Activated naive CD4-positive, alpha-beta T cell treated with Interleukin-2 at 50 U/mL for 16 hours (primary cell): ENCODE measurements around the gene PTPRR.

Source experiments
- DNase-seq: peaks from one replicate; pipeline ENCODE4 v3.0.0-alpha.2; 2020

The PTPRR gene

DNA sequence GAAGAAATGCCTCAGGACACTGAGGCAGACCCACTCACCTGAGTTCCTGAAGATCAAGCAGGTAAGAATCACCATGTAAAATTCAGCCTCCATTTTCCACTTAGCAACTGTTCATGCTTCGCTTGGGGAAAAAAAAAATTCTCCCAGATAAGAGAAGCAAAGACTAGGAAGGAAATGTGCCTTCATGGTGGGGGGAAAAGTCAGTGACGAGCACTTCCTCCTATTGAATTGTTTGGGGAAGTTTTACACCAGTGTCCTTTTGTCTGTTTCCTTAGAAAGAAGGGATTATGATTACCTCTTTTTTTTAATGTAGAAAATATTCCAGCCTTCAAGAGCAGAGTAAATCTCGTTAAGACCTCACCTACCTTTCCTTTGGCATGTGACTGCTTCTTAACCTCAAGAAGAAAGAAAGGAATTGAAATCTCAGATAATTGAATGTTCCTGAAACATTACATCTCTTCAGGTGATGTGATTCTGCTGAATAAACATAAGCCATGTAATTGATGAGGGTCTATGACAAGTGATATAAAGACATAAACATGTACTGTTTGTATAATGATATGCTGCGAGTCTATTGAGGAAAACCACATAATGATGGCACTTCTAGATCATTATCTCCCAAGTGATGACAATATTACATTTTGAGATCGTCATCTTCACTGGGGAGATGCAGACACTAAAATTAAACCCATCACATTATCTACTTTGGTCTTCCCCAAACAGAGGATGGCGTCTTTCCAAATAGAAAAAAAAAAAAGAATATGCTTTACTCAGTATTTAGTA lies 283.0 kb downstream of the PTPRR start, which contains the start of gene PTPRB:
Gene PTPRB (minus strand): TSS at position 127 of the 783 bp plus-strand sequence. CDS start 34 bp downstream, at position 93.
- no peak for DNase-seq

- no peak for DNase-seq
These were observed 284.8 kb downstream of the PTPRR start for GRCh38 chr12:70635755-70636154.

- DNase-seq = no peak
These were observed 291.6 kb downstream of the PTPRR start for GRCh38 chr12:70628701-70629480.

DNA sequence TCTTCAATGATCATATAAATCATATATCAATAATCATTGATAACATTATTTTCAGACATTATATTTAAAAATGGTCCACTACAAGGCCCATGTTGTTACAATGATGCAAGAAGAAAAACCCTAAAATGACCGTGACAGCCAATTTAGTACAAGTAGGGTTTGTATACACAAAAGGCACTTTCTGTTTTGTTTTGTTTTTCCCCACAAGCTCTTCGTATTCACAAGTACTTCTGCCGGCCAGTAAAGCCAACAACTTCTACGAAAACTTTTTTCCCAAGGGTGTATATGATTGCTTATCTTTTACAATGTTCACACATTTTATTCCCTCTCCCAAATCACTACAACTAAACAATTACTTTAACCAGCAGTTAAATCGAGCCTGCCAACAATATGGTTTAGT lies 292.9 kb downstream of the PTPRR start:
- no peak for DNase-seq

- DNase-seq = no peak
These were observed 294.4 kb downstream of the PTPRR start for GRCh38 chr12:70626180-70626579.

GRCh38 chr12:70619471-70620152 lies 300.9 kb downstream of the PTPRR start:
- no peak for DNase-seq

DNA sequence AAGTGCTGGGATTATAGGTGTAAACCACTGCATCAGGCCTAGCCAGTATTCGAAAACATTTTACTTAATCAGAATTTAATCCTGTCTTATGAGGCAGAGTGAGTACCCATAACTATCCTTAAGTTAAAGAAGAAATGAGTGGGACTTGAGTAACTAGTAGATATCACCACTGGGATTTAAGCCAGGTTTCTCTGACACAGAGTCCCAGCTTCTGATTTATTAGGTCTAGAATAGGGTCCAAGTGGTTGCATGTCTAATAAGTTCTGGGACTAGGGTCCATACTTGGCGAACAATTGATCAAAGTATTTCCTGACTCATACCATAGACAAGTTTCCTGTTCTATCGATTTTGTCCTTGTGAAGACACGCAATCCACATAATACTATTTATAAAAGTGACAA lies 302.2 kb downstream of the PTPRR start:
- DNase-seq = no peak

- no peak for DNase-seq
These were observed 303.1 kb downstream of the PTPRR start for GRCh38 chr12:70617450-70617849.

DNA sequence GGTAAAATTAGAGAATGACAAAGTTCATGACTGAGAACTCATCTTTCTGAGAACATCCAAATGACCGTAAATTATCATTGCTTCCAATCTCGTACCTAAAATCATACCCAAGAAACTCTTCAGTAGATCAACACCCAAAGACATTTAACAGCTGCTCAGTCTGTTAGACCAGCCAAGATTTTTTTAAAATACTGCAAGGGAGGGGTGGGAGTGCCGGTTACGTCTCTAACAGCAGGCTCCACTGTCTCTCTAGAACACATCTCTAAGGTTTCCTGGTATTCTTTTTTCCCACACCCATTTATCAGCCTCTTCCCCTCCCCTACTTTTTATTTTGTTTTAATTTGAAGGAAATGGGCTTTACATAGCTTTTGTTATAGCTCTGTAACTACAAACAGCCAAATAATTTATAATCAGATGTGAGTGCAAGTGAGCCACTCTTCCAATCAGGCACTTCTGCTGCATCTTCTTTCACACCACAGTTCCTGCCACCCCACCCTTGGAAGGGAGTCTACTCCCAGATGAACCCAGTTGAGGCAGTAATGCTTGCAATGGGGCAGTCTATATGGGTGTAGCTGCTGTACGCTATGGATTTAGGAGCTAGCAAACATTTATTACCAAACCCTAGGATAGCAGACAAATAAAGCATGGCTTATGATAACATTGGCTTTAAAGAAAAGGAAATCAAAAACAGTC lies 305.2 kb downstream of the PTPRR start:
- no peak for DNase-seq

DNA sequence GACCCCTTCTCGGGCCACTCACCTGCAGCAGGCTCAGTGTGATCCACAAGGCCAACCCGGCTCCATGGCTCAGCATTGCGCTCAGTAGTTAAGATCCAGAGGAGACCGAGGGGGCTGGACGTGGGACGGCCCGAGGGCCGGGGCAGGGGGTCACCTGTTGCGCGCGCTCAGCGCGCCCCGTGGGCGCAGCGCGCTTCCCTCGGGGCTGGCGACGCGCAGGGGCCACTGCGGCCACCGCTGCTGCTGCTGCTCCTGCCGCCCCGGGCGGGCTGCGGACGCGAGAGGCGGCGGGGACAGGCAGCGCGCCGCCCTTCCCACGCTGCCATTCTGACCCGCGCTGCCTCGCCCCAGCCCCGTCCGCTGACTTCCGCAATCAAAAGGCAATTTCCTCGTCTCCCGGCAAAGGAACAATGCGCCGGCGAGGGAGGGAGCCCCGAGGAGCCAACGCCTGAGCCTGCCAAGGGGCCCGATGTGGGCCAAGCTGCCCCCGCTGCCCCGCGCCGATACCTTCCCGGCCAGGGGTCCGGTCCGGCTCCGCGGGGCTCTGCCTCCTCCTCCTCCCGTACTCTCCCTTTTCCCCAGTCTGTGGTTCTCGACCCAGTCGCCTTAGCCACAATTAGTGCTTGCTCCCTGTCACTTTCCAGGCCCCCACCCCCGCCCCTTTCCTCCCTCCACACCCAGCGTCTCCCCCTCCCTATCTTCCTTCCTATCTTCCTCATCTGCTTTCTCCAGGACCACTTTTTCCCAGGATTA lies 310.6 kb downstream of the PTPRR start:
- no peak for DNase-seq

DNA sequence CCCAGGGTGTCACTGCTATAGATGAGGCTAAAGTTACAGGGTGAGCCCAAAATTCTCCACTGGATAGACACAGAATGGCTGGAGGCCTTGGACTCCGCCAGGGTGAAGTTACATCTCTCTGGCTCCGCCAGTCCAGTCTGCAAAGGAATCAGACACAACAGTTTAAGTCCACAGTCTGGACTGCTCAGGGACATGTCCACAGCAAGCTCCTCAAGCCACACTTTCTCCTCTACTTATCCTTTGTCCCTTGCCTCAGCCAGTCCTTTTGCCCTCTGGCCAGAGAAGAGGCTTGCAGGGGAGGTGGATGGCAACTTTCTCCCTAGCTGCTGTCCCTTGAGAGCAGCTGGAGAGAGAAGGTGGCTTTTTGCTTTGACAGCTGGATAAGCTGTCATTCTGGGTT lies 311.3 kb downstream of the PTPRR start:
- DNase-seq = no peak

DNA sequence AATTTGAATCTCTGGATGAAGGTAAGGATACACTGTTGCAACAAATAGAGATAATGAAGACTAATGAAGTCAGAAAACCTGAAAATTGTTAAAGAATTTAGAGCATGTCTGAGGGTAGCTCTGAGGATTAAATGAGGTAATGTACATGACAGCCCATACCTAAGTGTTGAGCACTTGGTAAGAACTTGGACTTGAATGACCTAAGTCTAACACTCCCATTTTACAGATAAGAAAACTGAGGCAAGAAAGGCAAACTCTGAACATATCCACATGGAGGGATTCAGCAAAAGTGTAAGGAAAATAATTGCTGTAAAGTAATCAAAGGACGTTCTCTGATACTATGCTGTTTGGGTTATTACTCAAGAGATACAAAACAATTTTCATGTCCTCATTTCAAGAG lies 312.4 kb downstream of the PTPRR start:
- DNase-seq = no peak

DNA sequence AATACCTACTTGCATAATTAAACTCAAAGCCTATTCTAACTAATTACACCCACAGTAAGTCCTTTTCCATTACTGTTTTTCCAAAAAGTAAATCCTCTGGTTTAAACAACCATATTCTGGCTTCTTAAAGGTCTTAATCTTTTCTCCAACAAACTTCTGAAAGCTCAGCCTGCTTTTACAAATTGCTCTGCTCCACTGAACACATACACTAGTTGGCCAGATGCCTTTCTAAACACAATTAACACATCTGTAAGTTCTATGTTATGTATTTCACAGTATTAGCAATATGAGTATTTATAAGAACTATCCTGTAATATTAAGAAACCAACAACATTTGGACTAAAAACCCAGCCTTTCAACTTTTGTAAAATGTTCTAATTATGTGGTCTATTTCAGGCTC lies 313.4 kb downstream of the PTPRR start:
- no peak for DNase-seq

DNA sequence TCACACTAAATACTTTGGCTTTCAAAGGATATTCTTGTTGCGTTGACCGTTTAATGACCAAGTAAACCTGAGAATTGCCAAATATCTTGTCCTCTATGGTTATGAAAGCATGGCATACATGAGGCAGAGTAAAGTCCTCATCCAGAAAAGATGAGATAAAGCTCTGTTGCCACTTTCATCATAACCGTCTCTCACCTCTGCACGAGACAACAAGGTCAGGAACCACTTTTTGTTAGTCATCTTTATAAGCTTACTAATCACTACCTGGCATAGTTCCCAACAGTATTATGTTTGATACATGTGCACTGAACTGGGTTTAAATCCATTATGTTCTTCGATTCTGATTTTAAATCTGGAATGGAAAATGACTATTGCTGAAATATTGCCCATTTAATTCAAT lies 314.6 kb downstream of the PTPRR start:
- no peak for DNase-seq

DNA sequence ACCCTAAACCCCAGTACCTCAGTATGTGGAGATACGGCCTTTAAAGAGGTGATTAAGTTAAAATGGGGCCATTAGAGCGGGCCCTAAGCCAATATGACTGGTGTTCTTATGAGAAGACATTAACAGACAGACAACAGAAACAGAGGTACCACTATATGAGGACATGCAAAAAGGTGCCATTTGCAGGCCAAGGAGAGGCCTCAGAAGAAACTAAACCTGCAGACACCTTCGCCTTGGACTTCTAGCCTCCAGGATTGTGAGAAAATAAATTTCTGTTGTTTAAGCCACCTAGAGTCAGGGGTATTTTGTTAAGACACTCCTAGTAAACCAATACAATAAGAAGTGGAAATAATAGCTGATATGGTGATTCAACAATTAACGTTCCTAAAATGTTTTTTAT lies 315.9 kb downstream of the PTPRR start:
- no peak for DNase-seq

GRCh38 chr12:70603044-70603443 lies 317.5 kb downstream of the PTPRR start:
- DNase-seq = no peak

- no peak for DNase-seq
These were observed 321.9 kb downstream of the PTPRR start for GRCh38 chr12:70598467-70599193.

DNA sequence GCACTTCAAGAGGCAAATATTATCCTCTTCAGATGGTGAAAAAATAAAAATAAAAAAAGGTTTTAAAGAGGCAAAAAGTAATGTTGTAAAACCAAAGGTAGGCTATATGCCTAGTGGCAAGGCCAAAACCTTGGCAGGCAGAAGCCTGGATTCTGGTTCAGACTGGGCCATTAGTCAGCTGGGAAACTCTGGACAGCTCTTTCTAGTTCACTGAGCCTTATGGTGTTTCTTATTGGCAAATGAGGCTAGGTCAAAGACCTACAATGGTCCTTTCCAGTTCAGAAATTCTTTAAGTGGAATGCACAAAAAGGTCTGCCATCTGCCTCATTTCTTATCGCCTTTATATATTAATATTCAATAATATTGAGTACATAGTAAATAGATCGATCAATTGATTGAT lies 327.9 kb downstream of the PTPRR start:
- no peak for DNase-seq

DNA sequence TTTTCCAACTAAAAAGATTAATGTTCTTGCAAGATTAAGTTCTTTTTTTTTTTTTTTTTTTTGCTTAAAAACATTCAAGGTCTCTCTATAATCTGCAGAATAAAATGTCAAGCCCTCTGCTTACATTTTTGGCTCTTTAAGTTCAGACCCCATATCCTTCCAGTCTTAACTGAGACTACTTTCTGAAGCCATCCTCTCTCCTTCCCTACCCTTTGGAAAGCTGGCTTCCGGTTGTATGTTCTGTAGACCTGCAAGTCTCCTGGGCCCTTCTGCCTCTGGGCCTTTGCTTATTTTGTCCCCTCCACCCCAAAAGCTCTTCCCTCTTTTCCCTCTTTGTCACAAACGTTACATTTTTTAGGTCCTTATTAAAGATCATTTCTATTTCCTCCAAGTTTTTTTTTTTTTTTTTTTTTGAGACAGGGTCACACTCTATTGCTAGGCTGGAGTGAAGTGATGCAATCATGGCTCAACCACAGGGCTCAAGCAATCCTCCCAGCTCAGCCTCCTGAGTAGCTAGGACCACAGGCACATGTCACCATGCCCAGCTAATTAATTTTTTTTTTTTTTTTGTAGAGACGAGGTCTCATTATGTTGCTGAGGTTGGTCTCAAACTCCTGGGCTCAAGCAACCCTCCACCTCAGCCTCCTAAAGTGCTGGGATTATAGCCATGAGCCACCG lies 329.9 kb downstream of the PTPRR start:
- no peak for DNase-seq

GRCh38 chr12:70590051-70590450 lies 330.5 kb downstream of the PTPRR start:
- DNase-seq = peak; percentile 38
